Lower leg skin (tissue), 4 donors: ENCODE measurements around the gene DUSP8. TPM values are rescaled to one million over a fixed set of nuclear protein-coding genes. Genes with fewer than 3 reads are reported as not detected.

Experiments used
- DNase-seq, 2 donors: peaks; one replicate each; pipeline ENCODE4 v3.0.0-alpha.2; 2019; ENCODE audit warnings: low spot score in 2 of 2
- H3K4me3 ChIP-seq: fragments of 200-600 bp; sonication (generic); 2 replicates; pipeline ENCODE4 v1.5.1; 2017; ENCODE audit warnings: mild to moderate bottlenecking, low read depth; ENCODE audit not compliant: poor library complexity, severe bottlenecking
- POLR2A ChIP-seq, 2 donors: fragments of 450-650 bp; IDR thresholded peaks; one replicate each; pipeline ENCODE4 v1.6.1; 2016 to 2017; ENCODE audit warnings: antibody characterized with exemption in 2 of 2, mild to moderate bottlenecking in 1 of 2, moderate library complexity in 1 of 2
- WGBS, 2 donors: methylation state at CpG; one replicate each; pipeline ENCODE4 v1.1.5; 2018; 5-methylcytosine and 5-hydroxymethylcytosine counted together
- intact Hi-C: fragments of 100-400 bp; cut with DNase I; formaldehyde crosslinking; loops from one replicate; pipeline ENCODE4 v1.15.0; 2023; ENCODE audit warnings: low total_unique reads
- total RNA-seq, 4 donors: library from RNA; depleted of rRNA; stranded (reverse); fragments of >200 nt; gene quantifications; one replicate each; pipeline ENCODE4 v1.1.0, GENCODE V29; 2016
- TF ChIP-seq, protein P1 (sequence below), 3 donors: fragments of 450-650 bp; IDR thresholded peaks; one replicate each; pipeline ENCODE4 v1.5.1; 2016; ENCODE audit warnings: antibody characterized with exemption in 3 of 3, mild to moderate bottlenecking in 3 of 3, moderate library complexity in 2 of 3

DUSP8 gene
- total RNA-seq, 4 donors from 2014 or later: 4.0 to 11.6 (median 5.9) TPM

DNA sequence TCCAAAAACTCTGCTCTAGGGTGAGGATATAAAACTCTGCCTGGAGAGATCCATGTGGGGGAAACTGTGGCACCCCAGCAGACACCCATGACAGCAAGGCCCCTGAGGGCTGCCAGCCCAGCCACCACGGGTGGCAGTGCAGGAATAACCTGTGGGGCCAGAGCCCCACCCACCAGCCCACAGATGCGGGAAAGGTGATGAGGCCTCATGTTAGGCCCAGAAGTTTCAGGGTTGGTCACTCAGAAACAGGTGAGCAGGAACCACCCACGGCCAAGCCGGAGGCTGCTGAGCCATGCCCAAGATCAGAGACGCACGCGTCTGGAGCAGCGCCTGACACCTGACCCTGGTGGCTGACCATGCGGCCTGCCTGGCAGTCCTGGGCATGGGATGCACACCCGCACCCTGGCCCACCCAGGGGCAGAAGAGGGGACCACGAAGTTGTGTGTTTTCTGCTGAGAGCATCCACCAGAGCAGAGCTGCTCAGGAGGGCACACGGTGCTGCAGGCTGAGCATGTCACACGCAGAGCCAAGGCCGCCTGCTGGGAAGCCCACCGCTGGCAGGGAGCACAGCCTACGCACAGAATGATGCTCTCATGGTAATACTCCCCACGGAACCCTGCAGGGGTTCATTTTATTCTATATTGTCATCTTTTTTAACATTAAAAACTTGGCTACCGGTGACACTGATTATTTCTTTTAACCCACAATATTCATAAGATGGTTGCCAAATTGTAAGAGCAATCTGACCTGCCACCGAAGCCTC is 41.2 kb downstream of the DUSP8 start:
- no peak for DNase-seq
- intact Hi-C loops: no loop called here
- TF ChIP-seq POLR2A (IDR thresholded peaks at IDR 0.05): no peak
- TF ChIP-seq, protein P1, sequence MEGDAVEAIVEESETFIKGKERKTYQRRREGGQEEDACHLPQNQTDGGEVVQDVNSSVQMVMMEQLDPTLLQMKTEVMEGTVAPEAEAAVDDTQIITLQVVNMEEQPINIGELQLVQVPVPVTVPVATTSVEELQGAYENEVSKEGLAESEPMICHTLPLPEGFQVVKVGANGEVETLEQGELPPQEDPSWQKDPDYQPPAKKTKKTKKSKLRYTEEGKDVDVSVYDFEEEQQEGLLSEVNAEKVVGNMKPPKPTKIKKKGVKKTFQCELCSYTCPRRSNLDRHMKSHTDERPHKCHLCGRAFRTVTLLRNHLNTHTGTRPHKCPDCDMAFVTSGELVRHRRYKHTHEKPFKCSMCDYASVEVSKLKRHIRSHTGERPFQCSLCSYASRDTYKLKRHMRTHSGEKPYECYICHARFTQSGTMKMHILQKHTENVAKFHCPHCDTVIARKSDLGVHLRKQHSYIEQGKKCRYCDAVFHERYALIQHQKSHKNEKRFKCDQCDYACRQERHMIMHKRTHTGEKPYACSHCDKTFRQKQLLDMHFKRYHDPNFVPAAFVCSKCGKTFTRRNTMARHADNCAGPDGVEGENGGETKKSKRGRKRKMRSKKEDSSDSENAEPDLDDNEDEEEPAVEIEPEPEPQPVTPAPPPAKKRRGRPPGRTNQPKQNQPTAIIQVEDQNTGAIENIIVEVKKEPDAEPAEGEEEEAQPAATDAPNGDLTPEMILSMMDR (IDR thresholded peaks at IDR 0.05): no peak
- H3K4me3 ChIP-seq: no peak overlapping the region
- WGBS, 2 donors: 70 to 76% methylated on average over 19 of the region's 19 CpGs

DNA sequence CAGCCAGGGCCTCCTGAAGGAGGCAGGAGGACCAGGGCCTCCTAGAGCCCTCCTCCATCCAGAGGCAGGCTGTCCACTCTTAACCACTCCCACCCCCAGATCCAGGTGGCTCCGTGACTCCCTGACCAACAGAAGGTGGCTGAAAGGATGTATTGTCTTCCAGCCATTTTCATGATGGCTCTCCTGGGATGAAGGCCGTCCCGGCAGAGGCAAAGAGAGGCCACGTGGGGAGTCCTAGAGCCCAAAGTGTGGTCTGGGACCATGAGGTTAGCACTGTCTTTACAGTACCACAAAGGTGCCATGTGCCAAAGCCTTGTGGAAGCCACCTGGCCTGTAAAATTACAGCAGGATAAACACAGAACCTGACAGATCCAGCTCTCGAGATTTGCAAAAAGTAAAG is 42.3 kb downstream of the DUSP8 start:
- 73 to 81% methylated on average over 5 of the region's 5 CpGs for WGBS, 2 donors
- no peak overlapping the region for H3K4me3 ChIP-seq
- TF ChIP-seq, protein P1 (IDR thresholded peaks at IDR 0.05): no peak
- TF ChIP-seq POLR2A (IDR thresholded peaks at IDR 0.05): no peak
- intact Hi-C loops: no loop called here
- no peak for DNase-seq

- no peak overlapping the region for H3K4me3 ChIP-seq
- no peak for DNase-seq
- WGBS, 2 donors: 93 to 96% methylated on average over 12 to 15 of the region's 17 CpGs
- TF ChIP-seq, protein P1 (IDR thresholded peaks at IDR 0.05): no peak
- TF ChIP-seq POLR2A (IDR thresholded peaks at IDR 0.05): no peak
- intact Hi-C loops: no loop called here
Observed at GRCh38 chr11:1529286-1529685, 42.8 kb downstream of the DUSP8 start.

DNA sequence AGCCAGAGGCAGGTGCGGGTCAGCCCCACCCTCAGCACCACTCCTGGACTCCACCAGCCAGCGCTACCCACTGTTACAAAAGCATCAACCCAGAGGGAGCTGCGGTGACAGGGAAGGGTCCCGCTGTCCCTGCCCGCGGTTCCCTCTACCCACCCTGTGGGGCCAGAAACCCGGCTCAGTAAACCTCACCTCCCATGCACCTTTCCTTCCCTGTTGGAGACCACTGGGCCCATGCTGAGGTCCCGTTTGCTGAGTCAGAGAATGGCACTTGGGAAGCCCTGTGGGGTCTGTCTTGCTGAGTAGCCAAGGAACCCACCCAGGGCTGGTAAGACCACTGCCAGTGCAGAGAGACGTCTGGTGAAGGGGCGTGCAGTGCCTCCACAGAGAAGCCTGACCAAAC is 43.4 kb downstream of the DUSP8 start:
- WGBS, 2 donors: 80 to 90% methylated on average over 10 of the region's 10 CpGs
- DNase-seq: no peak
- no peak for TF ChIP-seq POLR2A (IDR thresholded peaks at IDR 0.05)
- TF ChIP-seq, protein P1 (IDR thresholded peaks at IDR 0.05): no peak
- H3K4me3 ChIP-seq: no peak overlapping the region
- intact Hi-C loops: no loop called here

DNA sequence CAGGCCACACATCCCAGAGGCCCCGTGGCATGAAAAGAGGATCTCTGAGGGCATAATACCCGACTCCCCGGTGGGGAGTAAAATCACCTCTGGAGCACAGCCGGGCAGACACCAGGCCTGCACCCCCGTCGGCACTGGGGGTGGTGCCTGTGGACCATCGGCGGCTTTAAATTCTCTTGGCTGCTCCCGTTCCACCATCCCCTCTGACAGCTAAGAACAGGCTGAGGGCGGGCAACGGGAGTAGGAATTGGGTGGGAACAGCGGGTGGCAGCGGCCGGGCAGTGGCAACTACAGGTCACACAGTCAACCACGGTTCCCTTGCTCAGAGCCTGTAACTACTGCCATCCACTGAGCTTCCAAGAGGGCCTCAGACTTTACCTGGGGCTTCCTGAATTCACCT is 45.3 kb downstream of the DUSP8 start:
- WGBS, 2 donors: 74 to 82% methylated on average over 15 of the region's 15 CpGs
- DNase-seq: no peak
- TF ChIP-seq POLR2A (IDR thresholded peaks at IDR 0.05): no peak
- TF ChIP-seq, protein P1 (IDR thresholded peaks at IDR 0.05): no peak
- H3K4me3 ChIP-seq: no peak overlapping the region
- intact Hi-C loops: no loop called here

GRCh38 chr11:1523779-1524178 is 48.3 kb downstream of the DUSP8 start:
- 63 to 72% methylated on average over 4 of the region's 4 CpGs for whole genome bisulfite sequencing, 2 donors
- no peak for TF ChIP-seq POLR2A (IDR thresholded peaks at IDR 0.05)
- TF ChIP-seq, protein P1 (IDR thresholded peaks at IDR 0.05): no peak
- DNase-seq: no peak
- intact Hi-C loops: no loop called here
- no peak overlapping the region for H3K4me3 ChIP-seq
